PC-3 (cell line): ENCODE results near the gene MRPL28.

ENCODE experiments used
- CTCF ChIP-seq: fragments of 300-600 bp; sonication (generic); conservative IDR thresholded peaks from 2 replicates; pipeline ENCODE4 v1.5.1; 2017; ENCODE audit warnings: antibody characterized with exemption, low read depth, mild to moderate bottlenecking, low read length
- EZH2phosphoT487 ChIP-seq: fragments of 300-600 bp; sonication (generic); IDR thresholded peaks from 2 replicates; pipeline ENCODE4 v1.6.1; 2018; ENCODE audit warnings: mild to moderate bottlenecking, antibody characterized with exemption, low read length, borderline replicate concordance

- TF ChIP-seq CTCF: no peak
- TF ChIP-seq EZH2phosphoT487: no peak
Measured at GRCh38 chr16:389352-389751, 19.0 kb upstream of the MRPL28 start.
